ENCODE results near the gene GATAD1. TPM values are rescaled to one million over a fixed set of nuclear protein-coding genes. Genes with fewer than 3 reads are reported as not detected.
"Not testable (repeated sequence)": the region's sequence is repeated elsewhere in the genome, so short reads cannot be mapped to it uniquely, and the experiment has no call there.

The GATAD1 gene
- polyA plus RNA-seq, 3 donors = 6.6 to 34.1 (median 7.6) TPM

DNA sequence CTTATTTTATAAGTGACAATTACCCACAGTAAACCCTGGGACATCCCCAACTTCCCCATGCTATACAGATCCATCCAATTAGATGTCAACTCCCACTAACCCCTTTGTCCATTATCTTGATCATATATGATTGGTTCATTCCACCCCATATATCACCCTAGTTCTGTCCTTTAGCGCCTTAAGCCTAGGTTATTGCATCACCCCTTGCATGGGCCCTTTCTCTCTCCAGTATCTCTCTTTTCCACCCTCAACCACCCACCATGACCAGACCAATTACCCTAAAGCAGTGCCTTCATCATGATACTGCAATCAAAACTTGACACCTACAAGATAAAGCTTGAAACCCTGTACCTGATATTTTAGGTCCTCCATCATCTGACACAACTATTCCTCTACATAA lies 37.9 kb upstream of the GATAD1 start:
- Histone ChIP-seq H3K27ac (ENCODE audit: low read depth in 1 of 2, low read length in 2 of 2) (no peak overlapping the region), H3K4me1 (ENCODE audit: control insufficient read depth in 1 of 2, insufficient read depth in 2 of 2, low read length in 2 of 2) (no peaks in the 10 kb centered on the region), H3K36me3 (replicated peaks in 1 of 2; ENCODE audit: control insufficient read depth in 1 of 2, insufficient read depth in 2 of 2, low read length in 2 of 2) (no peaks in the 10 kb centered on the region), H3K79me2 (ENCODE audit: insufficient read depth, low read length) (no peaks in the 10 kb centered on the region), H3K27me3 (ENCODE audit: control insufficient read depth in 2 of 2, insufficient read depth in 2 of 2, low read length in 2 of 2) (peaks cover 0 to 2% of the 10 kb centered on the region in 2 donors), H3K4me3 (replicated peaks in 1 of 3; ENCODE audit: low read depth in 2 of 3, low read length in 3 of 3) (no peak overlapping the region), H3K9me3 (replicated peaks in 1 of 2; ENCODE audit: control insufficient read depth in 1 of 2, insufficient read depth in 1 of 2, low read length in 2 of 2) (no peaks in the 10 kb centered on the region), H3K9ac (ENCODE audit: insufficient read depth, low read length, poor library complexity, severe bottlenecking) (no peak overlapping the region), H2AFZ (ENCODE audit: insufficient read depth, low read depth, low read length, poor library complexity, severe bottlenecking) (no peak overlapping the region), H3K4me2 (replicated peaks; ENCODE audit: extremely low read depth, low read length, poor library complexity, severe bottlenecking) (no peak overlapping the region), H4K20me1 (ENCODE audit: insufficient read depth, low read length) (no peaks in the 10 kb centered on the region)
- Mint-ChIP-seq H3K4me3 (no peak overlapping the region), H3K9me3 (peaks cover 0 to 4% (median 0%) of the 10 kb centered on the region in 7 donors), H3K4me1 (peaks cover under 1% of the 10 kb centered on the region), H3K27ac (no peak overlapping the region), H3K27me3 (ENCODE audit: low read depth in 3 of 3) (peaks cover 9 to 15% (median 13%) of the 10 kb centered on the region in 3 donors), H3K36me3 (peaks cover 0 to 4% of the 10 kb centered on the region in 2 donors)
- WGBS (ENCODE audit: insufficient coverage) = 93% methylated on average over 1 of the region's 1 CpG
- no peak for DNase-seq
- TF ChIP-seq, protein P1, sequence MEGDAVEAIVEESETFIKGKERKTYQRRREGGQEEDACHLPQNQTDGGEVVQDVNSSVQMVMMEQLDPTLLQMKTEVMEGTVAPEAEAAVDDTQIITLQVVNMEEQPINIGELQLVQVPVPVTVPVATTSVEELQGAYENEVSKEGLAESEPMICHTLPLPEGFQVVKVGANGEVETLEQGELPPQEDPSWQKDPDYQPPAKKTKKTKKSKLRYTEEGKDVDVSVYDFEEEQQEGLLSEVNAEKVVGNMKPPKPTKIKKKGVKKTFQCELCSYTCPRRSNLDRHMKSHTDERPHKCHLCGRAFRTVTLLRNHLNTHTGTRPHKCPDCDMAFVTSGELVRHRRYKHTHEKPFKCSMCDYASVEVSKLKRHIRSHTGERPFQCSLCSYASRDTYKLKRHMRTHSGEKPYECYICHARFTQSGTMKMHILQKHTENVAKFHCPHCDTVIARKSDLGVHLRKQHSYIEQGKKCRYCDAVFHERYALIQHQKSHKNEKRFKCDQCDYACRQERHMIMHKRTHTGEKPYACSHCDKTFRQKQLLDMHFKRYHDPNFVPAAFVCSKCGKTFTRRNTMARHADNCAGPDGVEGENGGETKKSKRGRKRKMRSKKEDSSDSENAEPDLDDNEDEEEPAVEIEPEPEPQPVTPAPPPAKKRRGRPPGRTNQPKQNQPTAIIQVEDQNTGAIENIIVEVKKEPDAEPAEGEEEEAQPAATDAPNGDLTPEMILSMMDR (IDR thresholded peaks at IDR 0.05) = no peak
- intact Hi-C loops (cut with micrococcal nuclease) = no loop called here

DNA sequence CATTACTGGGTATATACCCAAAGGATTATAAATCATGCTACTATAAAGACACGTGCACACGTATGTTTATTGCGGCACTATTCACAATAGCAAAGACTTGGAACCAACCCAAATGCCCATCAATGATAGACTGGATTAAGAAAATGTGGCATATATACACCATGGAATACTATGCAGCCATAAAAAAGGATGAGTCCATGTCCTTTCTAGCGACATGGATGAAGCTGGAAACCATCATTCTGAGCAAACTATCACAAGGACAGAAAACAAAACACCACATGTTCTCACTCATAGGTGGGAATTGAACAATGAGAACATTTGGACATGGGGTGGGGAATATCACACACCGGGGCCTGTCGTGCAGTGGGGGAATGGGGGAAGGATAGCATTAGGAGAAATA lies 37.1 kb upstream of the GATAD1 start:
- H3K36me3 Mint-ChIP-seq; H3K4me3 ChIP-seq (replicated peaks in 1 of 3; ENCODE audit: low read depth in 2 of 3, low read length in 3 of 3); DNase-seq; H3K27ac Mint-ChIP-seq; H3K9me3 ChIP-seq (replicated peaks in 1 of 2; ENCODE audit: control insufficient read depth in 1 of 2, insufficient read depth in 1 of 2, low read length in 2 of 2); H3K4me2 ChIP-seq (replicated peaks; ENCODE audit: extremely low read depth, low read length, poor library complexity, severe bottlenecking); H3K4me1 Mint-ChIP-seq; H3K79me2 ChIP-seq (ENCODE audit: insufficient read depth, low read length); H3K36me3 ChIP-seq (replicated peaks in 1 of 2; ENCODE audit: control insufficient read depth in 1 of 2, insufficient read depth in 2 of 2, low read length in 2 of 2); H3K4me3 Mint-ChIP-seq; H4K20me1 ChIP-seq (ENCODE audit: insufficient read depth, low read length); H3K27me3 ChIP-seq (ENCODE audit: control insufficient read depth in 2 of 2, insufficient read depth in 2 of 2, low read length in 2 of 2); H3K27ac ChIP-seq (ENCODE audit: low read depth in 1 of 2, low read length in 2 of 2); H3K4me1 ChIP-seq (ENCODE audit: control insufficient read depth in 1 of 2, insufficient read depth in 2 of 2, low read length in 2 of 2); H3K9me3 Mint-ChIP-seq; H3K9ac ChIP-seq (ENCODE audit: insufficient read depth, low read length, poor library complexity, severe bottlenecking); H2AFZ ChIP-seq (ENCODE audit: insufficient read depth, low read depth, low read length, poor library complexity, severe bottlenecking); intact Hi-C loops (cut with micrococcal nuclease): not testable (repeated sequence)
- WGBS (ENCODE audit: insufficient coverage) = no CpG with 5 or more reads among the region's 6 CpGs
- H3K27me3 Mint-ChIP-seq (ENCODE audit: low read depth in 3 of 3) = peaks cover 9 to 15% (median 13%) of the 10 kb centered on the region in 3 donors
